GM21737 (cell line): ENCODE measurements around the gene SEMA3G.

ENCODE experiments used
- ATAC-seq: cut with Tn5 transposase; IDR thresholded peaks from one replicate; pipeline ENCODE4 v1.9.1; 2021; ENCODE audit warnings: mild to moderate bottlenecking, moderate library complexity; ENCODE audit not compliant: unreplicated experiment

SEMA3G gene

DNA sequence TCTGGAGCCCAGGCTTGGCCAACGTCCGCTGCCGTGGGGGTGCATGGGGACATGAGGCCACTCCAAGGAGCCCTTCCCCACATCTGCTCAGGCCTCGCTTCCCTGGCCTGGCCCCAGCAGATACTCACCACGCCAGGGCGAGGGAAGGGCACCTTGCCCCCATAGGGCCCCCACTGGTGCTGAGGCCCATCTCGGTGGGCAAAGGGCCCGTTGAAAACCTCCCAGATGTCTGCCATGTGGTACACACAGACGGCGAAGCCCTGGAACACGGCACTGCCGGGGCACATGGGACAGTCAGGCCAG, 4.7 kb downstream of the SEMA3G start:
- ATAC-seq: no peak

DNA sequence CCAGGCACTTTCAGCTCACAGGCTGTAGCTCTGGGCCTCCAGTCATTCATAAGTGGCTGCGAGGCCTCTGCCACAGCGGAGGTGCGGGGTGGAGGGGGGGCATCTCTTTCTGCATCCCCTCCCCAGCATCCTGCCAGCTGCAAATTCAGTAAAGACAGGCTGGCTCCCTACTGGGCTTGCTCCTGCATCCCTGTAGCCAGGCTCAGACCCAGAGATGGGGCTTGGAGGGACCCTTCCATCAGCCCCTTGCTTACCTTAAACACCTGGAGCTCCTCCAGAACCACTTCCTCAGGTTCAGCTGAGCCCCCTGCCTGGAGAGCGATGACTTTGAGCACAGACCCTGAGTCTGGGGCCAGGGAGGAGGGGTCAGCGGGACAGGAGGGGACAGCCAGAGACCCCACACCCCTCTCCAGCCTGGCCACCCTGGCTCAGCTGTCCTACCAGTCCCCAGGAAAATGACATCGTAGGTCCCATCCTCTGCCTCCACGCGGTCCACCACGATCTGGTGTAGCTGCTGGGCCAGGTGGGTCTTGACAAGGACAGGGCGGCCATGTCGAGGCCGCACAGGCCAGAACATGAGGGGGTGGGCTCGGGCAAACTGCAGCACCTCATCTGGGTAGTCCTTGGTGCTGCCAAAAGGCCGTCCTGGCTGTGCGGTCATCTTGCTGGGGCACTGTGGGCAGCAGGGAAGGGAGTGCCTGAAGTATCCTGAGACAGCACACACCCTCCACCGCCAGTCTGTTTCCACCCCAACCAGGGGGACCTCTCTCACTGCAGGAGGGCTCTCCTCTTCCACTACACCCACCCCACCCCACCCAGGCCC, 5.3 kb downstream of the SEMA3G start:
- ATAC-seq: no peak

DNA sequence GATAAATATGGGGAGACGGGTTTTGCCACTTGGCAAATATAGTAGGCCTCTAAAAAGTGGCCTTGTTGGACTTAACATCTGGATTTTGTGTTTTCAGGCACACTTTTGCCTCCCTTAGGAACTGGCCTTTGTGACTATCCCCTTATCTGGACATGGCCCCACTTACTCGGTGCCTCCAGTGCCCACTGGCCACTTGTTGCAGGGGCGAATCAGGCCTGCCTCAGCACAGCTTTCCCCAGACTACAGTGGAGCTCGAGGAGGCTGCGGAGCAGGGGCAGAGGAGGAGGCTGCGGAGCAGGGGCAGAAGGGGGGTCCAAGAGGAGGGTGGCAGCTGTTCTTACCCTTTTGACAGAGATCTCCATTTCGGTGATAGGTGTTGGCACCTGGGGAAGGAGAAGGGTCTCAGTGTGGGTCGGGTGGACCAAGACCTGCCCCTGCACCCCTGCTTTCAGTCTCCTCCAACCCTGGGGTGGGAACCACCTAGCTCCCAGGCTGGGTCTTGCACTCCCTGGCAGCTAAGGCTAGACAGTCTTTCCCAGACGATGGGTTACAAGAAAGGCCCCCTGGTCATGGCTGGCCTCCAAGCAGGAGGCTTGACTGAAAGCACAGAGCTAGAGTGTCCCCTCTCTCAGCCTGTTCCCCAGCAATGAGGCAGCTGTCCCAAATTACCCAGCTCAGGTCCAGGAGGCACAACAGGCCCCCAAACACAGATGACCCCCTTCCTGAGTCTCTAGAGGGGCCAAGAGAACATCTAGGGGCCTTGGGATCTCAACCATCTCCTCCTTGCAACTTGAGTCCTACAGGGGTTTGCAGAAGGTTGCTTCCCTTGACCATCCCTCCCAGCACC, 6.1 kb downstream of the SEMA3G start:
- no peak for ATAC-seq

DNA sequence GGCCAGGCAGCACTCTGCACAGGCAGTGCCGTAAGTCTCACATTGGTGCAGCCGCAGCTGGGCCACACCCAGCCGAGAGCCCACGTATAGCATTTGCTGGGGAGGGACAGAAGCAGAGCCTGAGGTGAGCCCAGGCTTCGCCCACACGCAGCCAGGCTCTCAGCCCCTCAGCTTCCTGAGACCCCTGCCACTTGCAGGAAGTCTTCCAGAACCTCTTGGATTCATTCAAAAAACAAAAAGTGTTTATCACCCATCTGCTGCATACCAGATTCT, 6.9 kb downstream of the SEMA3G start:
- ATAC-seq: no peak

DNA sequence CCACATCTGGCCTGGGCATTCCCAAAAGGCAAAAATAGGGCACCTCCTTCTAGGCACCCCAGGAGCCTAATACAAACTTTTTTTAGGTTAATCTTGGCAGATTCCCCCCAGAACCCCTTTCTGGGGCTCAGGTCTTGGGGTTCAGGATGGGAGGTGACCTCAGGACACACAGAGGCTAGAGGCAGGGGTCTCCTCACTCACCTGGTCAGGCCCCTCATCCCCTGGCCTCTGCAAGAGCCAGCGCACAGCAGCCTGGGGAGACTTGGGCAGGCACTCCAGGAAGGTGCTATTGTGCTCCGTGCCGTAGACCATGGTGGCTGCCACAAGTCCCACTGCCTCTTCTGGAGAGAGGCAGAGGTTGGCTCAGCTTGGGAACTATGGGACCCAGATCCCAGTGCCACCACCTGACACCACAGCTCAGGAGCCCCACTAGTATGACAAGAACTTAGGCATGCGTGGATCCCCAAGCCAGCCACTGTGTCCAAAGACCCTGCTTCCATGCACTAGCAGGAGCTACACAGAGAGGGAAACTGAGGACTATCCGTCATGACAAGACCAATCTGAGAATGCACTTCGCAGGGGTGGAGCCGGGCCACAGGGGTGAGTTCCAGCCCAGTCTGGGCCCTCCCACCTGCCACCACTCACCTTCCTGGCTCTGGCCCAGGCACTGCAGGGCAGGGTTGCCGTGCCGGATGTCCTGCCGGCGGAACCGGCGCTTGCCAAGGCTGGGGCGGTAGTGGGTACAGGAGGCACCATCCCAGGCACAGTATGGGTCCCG, 7.4 kb downstream of the SEMA3G start:
- no peak for ATAC-seq

DNA sequence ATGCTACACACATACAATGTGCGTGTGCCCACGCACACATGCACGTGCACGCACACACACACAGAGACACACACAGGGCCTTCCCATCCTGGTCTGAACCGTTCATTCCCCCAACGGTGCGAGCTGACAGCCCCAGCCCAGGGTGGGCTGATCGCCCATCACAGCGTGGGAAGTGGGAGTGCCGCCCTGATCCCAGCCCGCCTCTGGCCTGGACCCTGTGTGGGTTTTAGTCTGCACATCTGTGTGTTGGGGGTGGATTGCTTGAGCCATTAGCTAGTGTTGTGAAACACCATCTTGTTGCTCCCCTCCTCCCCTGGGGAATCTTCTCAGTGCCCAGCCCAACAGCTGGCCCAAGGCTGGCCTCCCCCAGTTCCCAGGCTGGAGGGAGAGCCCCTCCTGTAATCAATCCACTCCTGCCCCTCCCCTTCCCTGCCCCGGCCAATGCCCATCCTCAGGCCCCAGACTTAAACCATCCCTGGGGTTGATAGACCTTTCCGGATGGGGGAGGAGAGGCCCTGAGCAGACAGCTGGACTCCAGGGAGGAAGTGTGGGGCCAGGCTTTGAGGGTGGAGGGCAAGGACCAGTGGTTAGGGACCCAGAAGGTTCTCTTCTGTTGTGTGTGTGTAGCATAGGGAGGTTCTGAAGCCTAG, 8.3 kb downstream of the SEMA3G start:
- ATAC-seq: no peak

DNA sequence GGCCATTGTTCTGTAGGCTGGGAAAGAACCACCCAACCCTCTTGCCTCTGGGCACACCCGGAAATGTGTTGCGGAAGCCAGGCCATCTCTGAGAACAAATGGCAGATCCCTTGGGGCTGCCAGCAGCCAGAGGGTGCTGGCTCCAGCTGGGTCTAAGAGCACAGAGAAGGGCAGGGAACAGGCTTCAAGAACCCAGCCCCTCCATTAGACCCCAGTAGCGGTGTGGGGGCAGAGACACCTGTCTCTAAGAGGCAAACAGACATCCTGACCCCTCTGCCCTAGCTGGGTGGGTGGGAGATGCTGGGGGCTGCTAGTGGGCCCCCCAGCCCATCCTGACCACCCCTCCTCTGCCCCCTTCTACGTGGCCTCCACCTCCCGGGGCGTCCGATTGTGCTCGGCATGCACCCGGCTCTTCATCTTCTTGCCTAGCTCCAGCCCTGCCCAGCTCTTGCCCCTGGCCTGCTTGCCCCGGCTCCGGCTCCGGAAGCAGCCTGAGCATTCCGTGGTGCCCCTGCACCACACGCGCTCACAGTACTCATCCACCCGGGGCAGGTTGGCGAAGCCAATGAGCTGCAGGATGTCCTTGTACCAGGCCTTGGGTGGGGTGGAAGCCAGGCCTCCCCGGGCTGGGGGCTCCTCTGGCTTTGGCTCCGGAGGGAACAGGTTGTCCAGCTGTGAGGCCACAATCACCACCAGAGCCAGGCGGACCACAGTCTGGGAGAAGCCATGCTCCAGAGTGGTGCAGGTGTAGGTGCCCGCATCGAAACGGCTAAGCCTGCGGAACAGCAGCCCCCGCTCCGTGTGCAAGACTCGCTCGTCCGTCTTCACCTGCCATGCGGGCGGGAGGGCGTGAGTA, 9.4 kb downstream of the SEMA3G start:
- no peak for ATAC-seq

DNA sequence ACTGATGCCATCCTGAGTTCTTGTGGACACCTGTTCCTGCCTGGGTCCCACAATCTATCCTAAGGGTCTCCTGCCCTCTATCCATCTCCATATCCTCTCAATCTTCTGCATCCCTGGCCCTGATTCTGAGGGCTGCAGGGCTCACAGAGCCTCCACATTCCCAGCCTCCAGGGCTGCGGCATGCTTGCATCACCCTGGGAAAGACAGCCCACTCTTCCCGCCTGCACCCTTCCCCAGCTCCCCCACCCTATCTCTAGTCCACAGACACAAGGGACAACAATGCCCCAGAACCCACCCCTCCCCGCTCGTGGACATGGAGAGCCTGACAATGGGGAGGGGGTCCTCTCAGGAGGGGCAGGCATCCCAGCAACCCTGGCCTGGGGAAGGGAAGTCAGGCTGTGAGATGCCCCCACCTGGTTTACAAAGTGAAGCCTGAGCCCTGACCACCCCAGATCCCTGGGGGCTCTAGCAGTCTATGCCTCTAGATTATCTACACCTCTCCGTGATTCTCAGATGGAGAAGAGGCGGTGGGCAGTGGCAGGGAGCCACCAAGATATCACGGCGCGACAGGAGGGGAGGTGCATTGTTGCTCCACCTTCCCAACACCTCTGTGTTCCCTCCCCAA, 10.3 kb downstream of the SEMA3G start:
- no peak for ATAC-seq

DNA sequence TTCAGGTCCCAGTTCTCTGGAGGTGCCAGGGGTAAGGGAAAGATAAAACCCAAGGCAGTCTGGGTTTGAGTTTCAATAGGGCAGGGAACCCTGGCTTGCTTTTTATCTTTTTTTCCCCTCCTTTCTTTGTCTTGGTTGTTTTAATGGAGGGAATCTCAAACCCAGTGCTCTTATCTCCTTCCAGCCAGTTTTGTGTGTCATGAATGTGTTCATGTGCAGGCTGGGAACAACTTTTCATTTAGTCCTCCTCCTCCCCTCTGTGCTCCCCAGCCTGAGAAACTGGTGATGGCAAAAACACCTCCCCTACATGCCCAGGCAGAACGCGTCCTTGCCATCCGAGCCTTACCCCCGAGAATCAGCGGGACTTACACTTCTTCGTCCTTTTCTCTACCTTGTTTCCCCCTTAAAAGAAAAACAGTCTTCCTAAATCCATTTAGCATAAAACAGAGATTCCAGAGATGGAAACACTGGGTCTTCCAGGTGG, 10.9 kb downstream of the SEMA3G start:
- ATAC-seq: no peak

DNA sequence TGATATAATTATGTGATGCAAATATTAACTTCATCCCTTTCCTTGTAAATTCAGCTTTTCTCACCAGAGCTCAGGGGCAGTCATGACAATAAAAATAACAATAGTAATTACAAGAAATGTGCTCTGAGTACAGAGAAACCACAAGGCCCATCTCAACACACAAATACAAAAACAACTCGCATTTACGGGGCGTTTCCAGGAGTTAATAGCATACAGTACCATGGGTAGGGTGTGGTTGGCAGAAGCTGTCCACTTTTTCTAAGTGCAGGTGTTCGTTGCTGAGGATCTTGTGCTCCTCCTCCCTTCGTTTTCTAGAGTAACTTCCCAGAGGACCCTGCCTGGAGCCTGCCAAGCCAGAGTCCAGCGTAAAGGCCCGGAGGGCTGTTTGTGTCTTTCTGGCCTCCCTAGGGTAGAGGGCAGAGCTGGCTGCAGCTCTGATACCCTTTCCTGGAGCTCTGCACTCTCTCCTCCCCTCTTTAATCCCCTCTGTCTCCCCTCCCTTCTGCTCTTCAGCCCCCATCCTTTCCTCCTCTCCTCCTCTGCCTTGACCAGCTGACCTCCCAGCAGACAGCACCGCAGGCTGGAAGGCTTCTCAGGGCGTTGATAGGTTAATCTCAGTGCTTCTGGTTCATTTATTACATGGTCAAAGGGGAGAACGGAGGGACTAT, 11.4 kb downstream of the SEMA3G start:
- ATAC-seq: no peak

DNA sequence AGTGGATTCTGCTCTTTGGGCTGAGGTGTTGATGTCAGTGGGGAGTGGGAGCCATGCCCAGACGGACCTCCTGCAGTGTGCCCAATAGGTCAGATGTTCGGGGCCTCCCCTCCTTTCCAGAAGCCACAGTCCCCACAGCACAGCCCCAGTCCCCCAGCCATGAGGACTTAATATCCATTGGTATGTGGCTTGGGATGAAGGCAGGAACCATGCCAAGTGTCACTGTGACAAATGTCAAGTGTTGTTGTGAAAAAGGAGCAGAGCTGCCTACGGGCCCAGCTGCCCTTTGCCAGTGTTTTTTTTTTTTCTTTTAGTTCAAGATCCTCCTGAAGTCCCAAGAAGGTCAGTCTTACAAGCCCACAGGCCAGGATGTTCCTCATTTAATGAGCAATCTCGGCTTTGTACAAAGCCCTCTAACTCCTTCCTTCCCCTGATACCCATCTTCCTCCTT, 12.2 kb downstream of the SEMA3G start:
- no peak for ATAC-seq

DNA sequence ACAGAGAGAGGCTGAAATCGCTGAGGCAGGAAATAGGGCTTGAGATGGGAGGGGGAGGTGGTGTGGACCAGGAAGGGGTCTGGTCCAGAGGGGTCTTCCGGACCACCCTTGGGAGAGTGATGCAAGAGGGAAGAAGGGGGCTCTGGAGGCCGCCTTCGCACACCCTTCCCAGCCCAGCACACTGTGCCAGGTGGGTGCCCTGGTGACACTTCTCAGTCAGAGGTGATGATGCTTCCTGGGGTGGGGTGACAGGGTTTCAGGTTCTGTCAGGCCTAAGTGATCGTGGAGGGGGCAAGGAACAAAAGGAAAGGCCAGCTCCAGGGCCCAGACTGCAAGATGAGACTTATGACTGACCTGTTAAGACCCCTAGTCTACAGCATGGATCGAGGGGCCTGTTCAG, 12.7 kb downstream of the SEMA3G start:
- no peak for ATAC-seq

DNA sequence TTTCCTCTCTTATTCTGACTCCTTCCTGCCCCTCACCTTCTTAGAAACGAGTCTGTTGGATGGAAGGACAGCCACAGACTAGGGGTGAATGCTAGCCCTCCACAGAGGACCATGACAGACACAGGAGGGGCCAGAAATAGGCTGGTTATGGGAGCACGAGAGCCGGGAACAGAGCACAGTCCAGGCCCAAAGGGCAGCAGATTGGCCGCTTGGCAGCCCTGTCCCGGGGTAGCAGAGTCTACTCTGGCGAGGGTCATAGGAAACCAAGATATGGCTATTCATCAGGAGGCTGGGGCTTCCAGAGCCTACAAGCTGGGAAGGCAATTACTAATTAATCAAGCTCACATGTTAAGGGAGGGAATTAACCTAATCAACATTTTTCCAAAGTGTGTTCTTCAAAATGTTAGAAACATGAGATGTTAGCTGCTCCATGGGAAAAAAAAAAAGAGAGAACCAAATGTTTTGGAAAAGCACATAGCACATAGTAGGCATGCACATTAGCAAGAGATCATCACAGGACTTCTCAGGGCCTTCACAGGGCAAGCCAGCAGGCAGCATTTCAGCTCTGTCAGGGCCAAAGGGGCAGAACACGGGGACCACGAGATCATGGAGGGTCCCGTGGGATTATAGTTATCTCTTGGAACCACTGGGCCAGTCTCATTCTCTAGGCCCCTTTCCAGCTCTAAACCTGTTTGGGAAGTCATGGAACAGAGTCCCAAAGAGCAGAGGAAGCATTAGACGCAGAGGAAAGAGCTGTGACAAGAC, 13.3 kb downstream of the SEMA3G start:
- ATAC-seq: no peak

DNA sequence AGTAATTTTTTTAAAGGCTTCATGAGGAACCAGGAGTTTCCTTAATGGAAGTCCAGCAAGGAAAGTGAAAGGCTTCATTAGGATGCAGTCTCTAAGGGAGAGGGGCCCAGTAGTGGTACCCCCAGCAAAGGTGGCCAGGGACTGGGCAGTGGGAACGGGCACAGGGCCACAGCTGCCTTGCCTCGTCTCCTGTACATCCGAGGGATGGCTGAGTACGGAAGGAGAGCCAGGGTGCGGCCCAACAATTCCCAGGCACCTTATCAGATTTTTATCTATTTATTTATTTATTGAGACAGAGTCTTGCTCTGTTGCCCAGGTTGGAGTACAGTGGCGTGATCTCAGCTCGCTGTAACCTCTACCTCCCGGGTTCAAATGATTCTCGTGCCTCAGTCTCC, 14.5 kb downstream of the SEMA3G start:
- no peak for ATAC-seq

DNA sequence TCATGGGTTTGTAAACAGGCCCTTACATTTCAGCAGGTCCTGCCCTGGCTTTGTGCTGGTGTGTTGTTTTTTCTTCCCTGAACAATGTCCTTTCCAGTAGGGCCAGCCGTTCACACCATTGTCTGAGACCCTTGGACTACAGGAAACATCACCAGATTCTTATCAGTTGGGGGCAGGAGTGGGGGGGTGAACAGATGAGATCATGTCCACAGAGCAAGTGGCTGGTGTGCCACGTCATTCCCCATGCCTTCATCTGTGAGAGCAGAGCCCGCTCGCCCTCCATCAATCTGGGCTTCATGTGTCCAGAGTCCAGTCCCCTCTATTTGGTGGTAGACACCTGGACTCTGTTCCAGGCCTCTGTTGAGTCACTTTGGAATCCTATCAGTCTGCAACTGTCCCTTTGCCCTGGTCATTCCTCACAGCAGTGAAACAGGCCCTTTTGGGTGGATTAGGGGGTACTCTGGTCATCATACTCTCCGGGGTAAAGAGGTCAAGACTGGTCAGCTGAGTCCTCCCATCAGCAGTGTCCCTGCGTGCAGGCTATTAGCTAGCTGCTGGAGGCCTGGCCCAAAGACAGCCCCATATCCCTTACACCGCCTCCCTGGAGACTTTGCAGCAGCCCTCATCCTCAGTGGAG, 15.0 kb downstream of the SEMA3G start:
- no peak for ATAC-seq

DNA sequence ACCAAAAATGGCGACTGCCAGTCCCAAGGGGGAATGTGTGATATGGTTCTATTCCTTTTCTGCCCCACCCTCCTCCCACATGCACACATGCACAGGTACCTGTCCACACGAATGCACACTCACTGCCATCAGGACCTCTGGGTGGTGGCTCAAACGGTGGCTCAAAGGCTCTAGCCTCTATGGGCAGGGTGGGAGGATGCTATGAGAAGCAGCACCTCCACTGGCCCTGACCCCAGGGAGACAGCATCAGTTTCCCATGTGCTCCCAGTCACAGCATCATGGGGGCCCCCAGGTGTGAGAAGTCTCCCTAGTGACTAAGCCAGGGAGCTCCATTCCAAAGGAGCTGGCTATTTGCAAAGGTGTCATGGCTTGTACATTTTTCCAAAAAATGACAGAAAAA, 15.9 kb downstream of the SEMA3G start:
- no peak for ATAC-seq

DNA sequence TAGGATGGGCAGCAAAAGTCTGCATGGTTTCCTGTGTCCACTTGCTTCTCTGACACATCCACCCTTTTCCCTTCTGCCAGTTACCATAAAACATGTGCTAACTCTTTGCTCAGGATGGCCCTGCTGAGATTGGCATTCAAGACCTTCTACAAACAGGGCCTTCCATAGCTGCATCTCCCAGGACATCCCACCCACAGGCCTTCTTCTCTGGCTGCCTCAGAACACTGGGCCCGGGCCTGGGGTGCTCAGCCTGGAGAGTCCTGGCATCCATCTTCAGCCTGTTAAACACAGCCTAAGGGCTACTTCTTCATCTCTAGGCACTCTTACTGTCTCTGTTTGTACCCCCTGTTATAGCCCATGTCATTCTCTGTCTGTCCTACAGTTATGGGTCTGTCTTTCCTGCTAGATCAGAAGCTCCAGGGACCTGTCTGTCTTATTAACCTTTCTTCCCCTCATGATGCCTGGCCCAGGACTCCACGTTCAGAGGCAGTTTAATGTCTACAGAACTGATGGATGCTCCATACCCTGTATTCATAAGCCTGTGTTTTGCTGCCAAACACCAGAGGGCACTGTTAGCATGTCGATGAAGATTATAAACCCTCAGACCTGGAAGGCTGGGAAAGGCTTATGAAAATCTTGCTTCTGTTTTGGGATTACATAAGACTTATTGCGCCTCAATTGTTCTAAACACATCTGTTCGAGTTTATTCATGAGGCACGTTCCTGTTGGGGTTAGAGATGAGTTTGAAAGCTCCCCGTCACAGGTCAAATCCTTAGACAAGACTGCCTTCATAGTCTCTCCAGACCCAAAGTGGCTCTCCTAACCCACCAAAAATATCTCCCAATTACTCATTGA, 16.5 kb downstream of the SEMA3G start:
- ATAC-seq: no peak
